Ovary (tissue), 9 donors: ENCODE measurements around the gene ATG2B. TPM values are rescaled to one million over a fixed set of nuclear protein-coding genes. Genes with fewer than 3 reads are reported as not detected.

ENCODE experiments used
- DNase-seq, 5 donors: peaks; one replicate each; pipeline ENCODE4 v3.0.0-alpha.2; 2019 to 2020
- H3K27ac ChIP-seq, 2 donors: fragments of 200-600 bp; one replicate each; pipeline versions ENCODE4 v1.5.1 to v1.8.0; 2019 to 2022
- H3K27me3 ChIP-seq: fragments of 200-600 bp; one replicate; pipeline ENCODE4 v1.8.0; 2022
- H3K36me3 ChIP-seq: fragments of 200-600 bp; sonication (generic); one replicate; pipeline ENCODE4 v1.5.1; 2019
- H3K4me1 ChIP-seq: one replicate; pipeline ENCODE4 v1.8.1; 2013; ENCODE audit warnings: mild to moderate bottlenecking, moderate library complexity; ENCODE audit not compliant: insufficient read depth
- H3K4me3 ChIP-seq: fragments of 200-600 bp; sonication (generic); one replicate; pipeline ENCODE4 v1.5.1; 2017
- H3K9me3 ChIP-seq, 2 donors: fragments of 200-600 bp in 1 of 2; sonication (generic) in 1 of 2; one replicate each; pipeline versions ENCODE4 v1.5.1 to v1.8.1; 2013 to 2019; ENCODE audit warnings: mild to moderate bottlenecking in 1 of 2, moderate library complexity in 1 of 2
- CTCF ChIP-seq, 3 donors: fragments of 450-650 bp in 2 of 3; fragments of 200-600 bp in 1 of 3; IDR thresholded peaks; one replicate each; pipeline versions ENCODE4 v1.5.1 to v1.8.0; 2016 to 2022; ENCODE audit warnings: antibody characterized with exemption in 3 of 3, mild to moderate bottlenecking in 1 of 3
- EP300 ChIP-seq: sonication (generic); formaldehyde crosslinking; IDR thresholded peaks from one replicate; pipeline ENCODE4 v1.6.1; 2017; ENCODE audit warnings: antibody characterized with exemption
- POLR2A ChIP-seq: fragments of 450-650 bp; IDR thresholded peaks from one replicate; pipeline ENCODE4 v1.6.1; 2017; ENCODE audit warnings: antibody characterized with exemption, mild to moderate bottlenecking, moderate library complexity
- WGBS, 3 donors: extraction: QIAGEN DNeasy Blood & Tissue Kit in 1 of 3; methylation state at CpG; one replicate each; pipeline versions ENCODE4 v1.1.5 to v1.1.7; 2013 to 2017; 5-methylcytosine and 5-hydroxymethylcytosine counted together
- intact Hi-C, 4 donors: fragments of 100-400 bp; cut with DNase I; formaldehyde crosslinking; loops; one replicate each; pipeline versions ENCODE4 v1.11.0 to v1.15.1; 2022 to 2023
- polyA plus RNA-seq, 2 donors: library from polyadenylated mRNA; stranded (reverse); fragments of 200-250 nt in 1 of 2; fragments of 350-450 nt in 1 of 2; fragmentation: Illumina TruSeq in 1 of 2; extraction: RNeasy Lipid Tissue Mini Kit (QIAGEN cat#74804) in 1 of 2; gene quantifications; one replicate each; pipeline ENCODE4 v1.2.3, GENCODE V29; 2013 to 2014
- total RNA-seq, 7 donors: library from RNA; depleted of rRNA in 2 of 7; stranded (reverse); fragments of >200 nt in 2 of 7; fragmentation: NEBNext Ultra II Directional in 3 of 7; extraction: Animal tissue kit (Norgen Biotek cat#: 25700) in 3 of 7; gene quantifications; one replicate each; pipeline versions ENCODE4 v1.1.0 to v1.2.4, GENCODE V29; 2016 to 2023
- donor health status: DM: no; HTN: no; CAD: no; lungs with moderate emphysema.
- donor health status: DM: no; HTN: no; CAD: no.
- donor health status: Bipolar disorder and iron deficiency.
- donor health status: DM: yes; HTN: yes; CAD: no.
- donor health status: DM: no; HTN: no; CAD: no.
- donor health status: DM: yes; HTN: yes; CAD: no.

Gene ATG2B
- total and polyA plus RNA-seq, 9 donors = 5.3 to 33.1 (median 22.6) TPM

GRCh38 chr14:96239711-96240141 is 123.4 kb downstream of the ATG2B start:
- Histone ChIP-seq H3K4me1 (no peaks in the 10 kb centered on the region), H3K9me3 (no peaks in the 10 kb centered on the region), H3K4me3 (no peak overlapping the region), H3K27me3 (no peaks in the 10 kb centered on the region), H3K27ac (no peak overlapping the region), H3K36me3 (no peaks in the 10 kb centered on the region)
- no peak for TF ChIP-seq POLR2A
- TF ChIP-seq CTCF (IDR thresholded peaks at IDR 0.05) = no peak
- no peak for TF ChIP-seq EP300
- no peak for DNase-seq
- 13 to 32% (median 15%) methylated on average over 9 of the region's 9 CpGs for WGBS, 3 donors
- intact Hi-C loops = no loop called here

- no peak overlapping the region for H3K4me3 ChIP-seq
- no peak overlapping the region for H3K27ac ChIP-seq
- no peak for TF ChIP-seq CTCF (IDR thresholded peaks at IDR 0.05)
- no peak for TF ChIP-seq EP300
- TF ChIP-seq POLR2A = no peak
- no peaks in the 10 kb centered on the region for H3K27me3 ChIP-seq
- no peaks in the 10 kb centered on the region for H3K4me1 ChIP-seq
- no peak for DNase-seq
- WGBS, 3 donors = 64 to 67% (median 66%) methylated on average over 7 of the region's 7 CpGs
- intact Hi-C loops = no loop called here
- H3K9me3 ChIP-seq = no peaks in the 10 kb centered on the region
- H3K36me3 ChIP-seq = no peaks in the 10 kb centered on the region
Observed at GRCh38 chr14:96238676-96239265, 124.4 kb downstream of the ATG2B start.

- H3K9me3 ChIP-seq = no peaks in the 10 kb centered on the region
- 90 to 100% (median 93%) methylated on average over 2 of the region's 2 CpGs for WGBS, 3 donors
- intact Hi-C loops = no loop called here
- no peak overlapping the region for H3K27ac ChIP-seq
- H3K4me3 ChIP-seq = no peak overlapping the region
- H3K36me3 ChIP-seq = no peaks in the 10 kb centered on the region
- H3K27me3 ChIP-seq = no peaks in the 10 kb centered on the region
- H3K4me1 ChIP-seq = no peaks in the 10 kb centered on the region
- TF ChIP-seq EP300 = no peak
- TF ChIP-seq POLR2A = no peak
- no peak for TF ChIP-seq CTCF (IDR thresholded peaks at IDR 0.05)
- DNase-seq = no peak
Observed at GRCh38 chr14:96237641-96238040, 125.5 kb downstream of the ATG2B start.

GRCh38 chr14:96235426-96235825 is 127.7 kb downstream of the ATG2B start:
- DNase-seq = no peak
- TF ChIP-seq EP300 = no peak
- no peak for TF ChIP-seq CTCF (IDR thresholded peaks at IDR 0.05)
- TF ChIP-seq POLR2A = no peak
- intact Hi-C loops = no loop called here
- H3K27ac ChIP-seq = no peak overlapping the region
- no peaks in the 10 kb centered on the region for H3K36me3 ChIP-seq
- H3K27me3 ChIP-seq = no peaks in the 10 kb centered on the region
- H3K4me1 ChIP-seq = no peaks in the 10 kb centered on the region
- H3K4me3 ChIP-seq = no peak overlapping the region
- 52 to 61% (median 53%) methylated on average over 4 of the region's 4 CpGs for whole genome bisulfite sequencing, 3 donors
- no peaks in the 10 kb centered on the region for H3K9me3 ChIP-seq
